HG03064 (cell line): ENCODE results near the gene SECTM1.
"Not testable (repeated sequence)": the region's sequence is repeated elsewhere in the genome, so short reads cannot be mapped to it uniquely, and the experiment has no call there.

Experiments
- ATAC-seq: cut with Tn5 transposase; IDR thresholded peaks from one replicate; pipeline ENCODE4 v1.9.1; 2021; ENCODE audit warnings: low read depth; ENCODE audit not compliant: unreplicated experiment

Gene SECTM1

DNA sequence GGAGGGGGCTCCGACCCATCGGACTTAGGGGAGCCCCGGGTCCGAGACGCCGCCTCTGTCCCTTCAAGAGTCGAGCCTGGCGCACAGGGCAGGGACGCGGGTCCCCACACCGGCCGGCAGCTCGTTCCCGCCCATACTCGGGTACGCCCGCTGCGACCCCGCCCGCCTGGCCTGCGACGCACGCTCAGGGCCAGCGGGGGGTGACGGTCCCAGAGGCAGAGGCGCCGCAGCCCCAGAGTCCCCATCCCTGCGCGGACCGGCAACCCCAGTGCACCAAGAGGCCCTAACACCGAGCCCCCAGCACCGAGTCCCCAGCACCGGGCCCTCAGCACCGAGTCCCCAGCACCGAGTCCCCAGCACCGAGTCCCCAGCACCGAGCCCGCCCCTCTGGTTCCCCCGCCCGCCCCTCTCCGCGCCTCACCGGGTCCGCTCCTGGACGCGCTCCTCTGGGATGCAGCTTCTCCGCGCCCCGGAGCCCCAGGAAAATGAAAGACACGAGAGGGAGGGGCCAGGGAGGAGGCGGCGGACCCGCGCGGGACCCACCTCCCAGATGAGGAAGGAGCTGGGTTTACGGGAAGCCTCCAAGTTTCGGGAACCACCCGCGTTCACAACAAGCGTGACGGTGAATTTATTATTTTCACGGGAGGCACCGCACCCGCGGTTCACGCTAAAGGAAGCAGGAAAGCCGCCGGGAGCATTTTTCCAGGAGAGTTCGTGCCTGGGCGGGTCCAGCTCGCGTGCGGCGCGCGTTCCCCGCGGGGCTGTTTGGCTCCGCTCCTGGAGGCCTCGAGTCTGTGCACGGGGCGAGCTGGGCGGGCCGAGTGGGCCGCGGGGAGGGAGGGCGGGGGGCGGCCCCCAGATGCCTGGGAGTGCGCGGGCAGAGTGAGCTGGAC lies at the start of gene SECTM1:
Gene SECTM1 (minus strand): TSS at position 488 of the 893 bp plus-strand sequence. CDS start 6,526 bp downstream, outside the sequence.
- no peak for ATAC-seq

DNA sequence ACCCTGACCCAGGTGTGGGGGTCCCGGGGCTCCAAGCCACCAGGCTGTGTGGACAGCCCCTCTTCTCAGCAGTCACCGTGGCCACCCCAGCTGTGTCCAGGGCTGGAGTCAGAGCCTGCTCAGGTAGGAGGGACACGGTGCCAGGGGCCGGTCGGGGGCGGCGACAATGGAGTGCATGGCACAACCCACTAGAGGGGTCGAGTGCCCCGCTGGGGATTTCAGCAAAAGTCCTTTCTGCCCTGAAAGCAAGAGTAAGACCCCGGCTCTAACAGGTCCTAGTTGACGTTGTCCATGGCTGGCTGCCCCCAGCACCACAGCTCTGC lies 49.3 kb upstream of the SECTM1 start:
- no peak for ATAC-seq

- not testable (repeated sequence) for ATAC-seq
Observed at GRCh38 chr17:82382220-82382932, 48.8 kb upstream of the SECTM1 start.

DNA sequence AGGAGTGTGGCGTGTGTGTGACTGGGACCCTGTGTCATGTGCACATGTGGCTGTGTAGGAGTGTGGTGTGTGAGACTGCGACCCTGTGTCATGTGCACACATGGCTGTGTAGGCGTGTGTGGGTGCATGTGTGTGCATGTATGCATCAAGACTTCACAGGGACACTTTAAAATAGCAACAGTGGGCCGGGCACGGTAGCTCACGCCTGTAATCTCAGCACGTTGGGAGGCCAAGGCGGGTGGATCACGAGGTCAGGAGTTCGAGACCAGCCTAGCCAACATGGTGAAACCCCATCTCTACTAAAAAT lies 48.1 kb upstream of the SECTM1 start:
- not testable (repeated sequence) for ATAC-seq

DNA sequence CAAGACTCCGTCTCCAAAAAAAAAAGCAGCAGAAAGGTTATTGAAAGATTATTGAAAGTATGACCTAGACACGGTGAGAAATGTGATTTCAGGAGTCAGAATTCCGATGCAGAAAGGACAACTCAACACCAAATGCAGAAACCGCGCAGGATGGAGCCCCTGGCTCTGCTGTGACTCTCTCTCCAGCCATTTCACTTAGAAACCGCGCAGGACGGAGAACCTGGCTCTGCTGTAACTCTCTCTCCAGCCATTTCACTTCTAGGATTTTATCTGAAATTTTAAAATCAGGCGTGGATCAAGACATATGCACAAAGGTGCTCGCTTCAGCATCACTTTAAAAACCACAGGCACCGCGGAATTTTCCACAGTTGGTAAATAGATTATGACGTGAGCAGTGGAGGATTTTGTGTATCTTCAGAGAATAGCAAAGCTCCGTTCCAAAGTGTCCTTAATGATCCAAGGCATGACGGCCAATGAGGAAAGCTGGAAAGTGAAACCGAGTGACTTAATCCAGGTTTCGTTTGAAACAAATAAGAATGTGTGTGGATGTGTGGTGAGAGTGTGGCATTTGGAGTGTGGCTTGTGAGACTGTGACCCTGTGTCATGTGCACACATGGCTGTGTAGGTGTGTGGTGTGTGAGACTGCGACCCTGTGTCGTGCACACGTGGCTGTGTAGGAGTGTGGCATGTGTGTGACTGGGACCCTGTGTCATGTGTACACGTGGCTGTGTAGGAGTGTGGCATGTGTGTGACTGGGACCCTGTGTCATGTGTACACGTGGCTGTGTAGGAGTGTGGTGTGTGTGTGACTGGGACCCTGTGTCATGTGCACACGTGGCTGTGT lies 47.5 kb upstream of the SECTM1 start:
- ATAC-seq, result no peak

DNA sequence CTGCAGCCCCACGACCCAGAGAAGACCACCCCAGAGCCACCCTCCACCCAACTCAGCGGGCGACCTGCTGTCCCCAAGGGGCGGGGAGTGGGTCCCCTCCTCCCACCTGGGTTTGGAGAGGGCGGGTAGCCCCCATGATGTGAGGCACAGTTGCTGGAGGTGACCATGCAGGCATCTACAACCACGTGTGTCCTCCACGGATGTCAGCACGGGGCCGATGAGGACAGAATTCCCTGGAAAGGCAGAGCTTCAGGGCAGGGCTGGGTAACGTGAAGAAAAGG lies 45.1 kb upstream of the SECTM1 start:
- ATAC-seq, result no peak

GRCh38 chr17:82377924-82378740 lies 44.6 kb upstream of the SECTM1 start:
- ATAC-seq, result no peak

DNA sequence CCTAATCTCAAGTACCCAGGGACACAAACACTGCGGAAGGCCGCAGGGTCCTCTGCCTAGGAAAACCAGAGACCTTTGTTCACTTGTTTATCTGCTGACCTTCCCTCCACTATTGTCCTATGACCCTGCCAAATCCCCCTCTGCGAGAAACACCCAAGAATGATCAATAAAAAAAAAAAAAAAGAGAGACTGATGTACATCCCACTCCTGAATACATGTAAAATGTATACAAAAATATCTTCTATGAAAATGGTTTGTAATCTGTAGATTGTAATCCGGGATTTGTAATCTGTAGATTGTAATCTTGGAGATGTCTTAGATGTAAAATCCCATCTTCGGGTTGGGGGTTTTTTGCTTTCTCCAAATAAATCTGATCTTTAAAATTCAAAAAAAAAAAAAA lies 43.7 kb upstream of the SECTM1 start:
- ATAC-seq, result not testable (repeated sequence)

DNA sequence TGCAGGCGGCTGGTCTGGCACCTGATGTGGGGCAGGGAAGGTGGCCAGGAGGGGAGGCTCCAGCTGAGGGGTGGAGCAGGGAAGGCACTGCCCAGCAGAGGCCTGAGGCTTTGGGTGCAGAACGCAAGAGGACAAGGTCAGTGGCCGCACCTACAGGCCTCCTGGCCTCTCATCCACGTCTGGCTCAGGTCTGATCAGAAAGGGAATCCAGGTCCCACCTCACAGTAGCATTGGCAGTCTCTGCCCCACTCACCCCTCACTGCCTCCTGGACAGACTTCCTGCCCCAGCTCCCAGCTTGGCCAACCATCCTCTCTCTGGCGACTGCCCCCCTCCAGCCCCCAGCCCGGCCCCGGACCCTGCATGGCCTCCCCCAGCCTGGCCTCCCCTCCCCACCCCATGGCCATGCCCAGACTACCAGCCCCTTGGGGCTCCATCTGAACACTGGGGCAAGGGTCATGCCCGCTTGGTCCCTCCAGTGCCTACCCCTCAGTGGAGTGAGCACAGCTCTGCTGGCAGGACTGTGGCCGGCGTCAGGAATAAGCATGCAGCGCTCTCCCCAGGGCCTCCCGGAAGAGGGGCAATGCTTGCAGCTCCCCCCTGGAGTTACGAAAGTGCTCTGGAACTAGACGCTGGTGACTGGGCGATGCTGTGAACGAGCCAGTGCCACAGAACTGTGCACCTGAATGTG lies 42.6 kb upstream of the SECTM1 start:
- ATAC-seq, result no peak

- no peak for ATAC-seq
Observed at GRCh38 chr17:82375359-82376041, 41.9 kb upstream of the SECTM1 start.

DNA sequence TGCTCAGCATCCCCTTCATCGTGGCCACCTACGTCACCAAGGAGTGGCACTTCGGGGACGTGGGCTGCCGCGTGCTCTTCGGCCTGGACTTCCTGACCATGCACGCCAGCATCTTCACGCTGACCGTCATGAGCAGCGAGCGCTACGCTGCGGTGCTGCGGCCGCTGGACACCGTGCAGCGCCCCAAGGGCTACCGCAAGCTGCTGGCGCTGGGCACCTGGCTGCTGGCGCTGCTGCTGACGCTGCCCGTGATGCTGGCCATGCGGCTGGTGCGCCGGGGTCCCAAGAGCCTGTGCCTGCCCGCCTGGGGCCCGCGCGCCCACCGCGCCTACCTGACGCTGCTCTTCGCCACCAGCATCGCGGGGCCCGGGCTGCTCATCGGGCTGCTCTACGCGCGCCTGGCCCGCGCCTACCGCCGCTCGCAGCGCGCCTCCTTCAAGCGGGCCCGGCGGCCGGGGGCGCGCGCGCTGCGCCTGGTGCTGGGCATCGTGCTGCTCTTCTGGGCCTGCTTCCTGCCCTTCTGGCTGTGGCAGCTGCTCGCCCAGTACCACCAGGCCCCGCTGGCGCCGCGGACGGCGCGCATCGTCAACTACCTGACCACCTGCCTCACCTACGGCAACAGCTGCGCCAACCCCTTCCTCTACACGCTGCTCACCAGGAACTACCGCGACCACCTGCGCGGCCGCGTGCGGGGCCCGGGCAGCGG lies 41.2 kb upstream of the SECTM1 start:
- no peak for ATAC-seq

- ATAC-seq, result no peak
Observed at GRCh38 chr17:82373731-82374625, 40.4 kb upstream of the SECTM1 start.

- ATAC-seq, result not testable (repeated sequence)
Observed at GRCh38 chr17:82373072-82373452, 39.5 kb upstream of the SECTM1 start.

GRCh38 chr17:82372249-82373071 lies 38.9 kb upstream of the SECTM1 start:
- ATAC-seq, result no peak

GRCh38 chr17:82371333-82372248 lies 38.0 kb upstream of the SECTM1 start, which contains the start of gene UTS2R:
Gene UTS2R (plus strand): TSS chr17:82371765. CDS start chr17:82374325, 2,560 bp downstream.
- ATAC-seq, result no peak
